IMR-90 (cell line): Measurements from ENCODE around the gene CAMTA1. TPM values are rescaled to one million over a fixed set of nuclear protein-coding genes. Genes with fewer than 3 reads are reported as not detected.

Experiments
- ATAC-seq: fragments of 200-7000 bp; cut with Tn5 transposase; 2 replicates; pipeline ENCODE4 v1.9.1; 2020; ENCODE audit warnings: low read depth, mild to moderate bottlenecking, moderate library complexity
- BruUV-seq: library from RNA; stranded (reverse); fragments of 400-500 nt; replicated peaks from 2 replicates; lab custom pipeline; 2021; lab: Mats Ljungman, UMichigan
- CTCF ChIA-PET: fragments of 300-600 bp; formaldehyde crosslinking; extraction: SDS; loops from one replicate; lab custom pipeline; 2021; ENCODE audit warnings: antibody characterized with exemption; lab: Yijun Ruan, JAX
- POLR2A ChIA-PET: fragments of 300-600 bp; sonication (Branson Sonifier 250); formaldehyde crosslinking; loops from one replicate; lab custom pipeline; 2022; ENCODE audit warnings: antibody characterized with exemption; ENCODE audit not compliant: unreplicated experiment; lab: Charles Lee
- DNase-seq: peaks from one replicate; pipeline ENCODE4 v3.0.0; 2013
- H2AFZ ChIP-seq: replicated peaks from 2 replicates; pipeline ENCODE3; 2013; ENCODE audit warnings: low read length, mild to moderate bottlenecking; ENCODE audit not compliant: poor library complexity
- H2AK5ac ChIP-seq: 2 replicates; pipeline ENCODE4 v1.6.1; 2013; ENCODE audit warnings: low read depth, low read length, inconsistent platforms
- H2AK9ac ChIP-seq: replicated peaks from 2 replicates; pipeline ENCODE3; 2013; ENCODE audit warnings: mild to moderate bottlenecking, low read depth, low read length, moderate library complexity; ENCODE audit not compliant: poor library complexity
- H2BK120ac ChIP-seq: 2 replicates; pipeline ENCODE4 v1.6.1; 2013; ENCODE audit warnings: low read depth, low read length, inconsistent platforms
- H2BK15ac ChIP-seq: 3 replicates; pipeline ENCODE4 v1.6.1; 2013; ENCODE audit warnings: low read depth, low read length, inconsistent platforms
- H2BK20ac ChIP-seq: 2 replicates; pipeline ENCODE4 v1.6.1; 2013; ENCODE audit warnings: low read depth, mild to moderate bottlenecking, inconsistent platforms, low read length, moderate library complexity
- H2BK5ac ChIP-seq: 2 replicates; pipeline ENCODE4 v1.6.1; 2013; ENCODE audit warnings: mild to moderate bottlenecking, low read depth, low read length, inconsistent platforms; ENCODE audit not compliant: poor library complexity, severe bottlenecking
- H3K14ac ChIP-seq: replicated peaks from 2 replicates; pipeline ENCODE4 v1.6.1; 2013; ENCODE audit warnings: low read depth, low read length, inconsistent platforms
- H3K18ac ChIP-seq: 2 replicates; pipeline ENCODE4 v1.6.1; 2013; ENCODE audit warnings: low read depth, low read length, control low read depth
- H3K23ac ChIP-seq: 2 replicates; pipeline ENCODE4 v1.6.1; 2013; ENCODE audit warnings: low read depth, low read length, inconsistent platforms
- H3K27ac ChIP-seq: 2 replicates; pipeline ENCODE4 v1.5.1; 2013; ENCODE audit warnings: mild to moderate bottlenecking, control low read depth, low read length; ENCODE audit not compliant: insufficient read depth
- H3K27me3 ChIP-seq: 2 replicates; pipeline ENCODE4 v1.6.1; 2013; ENCODE audit warnings: low read length; ENCODE audit not compliant: control insufficient read depth, insufficient read depth
- H3K36me3 ChIP-seq: 2 replicates; pipeline ENCODE4 v1.6.1; 2013; ENCODE audit warnings: low read length, mixed read lengths; ENCODE audit not compliant: control insufficient read depth, insufficient read depth
- H3K4ac ChIP-seq: 2 replicates; pipeline ENCODE4 v1.6.1; 2013; ENCODE audit warnings: low read depth, low read length, inconsistent platforms
- H3K4me1 ChIP-seq: 2 replicates; pipeline ENCODE4 v1.6.1; 2013; ENCODE audit warnings: low read length, mixed read lengths; ENCODE audit not compliant: control insufficient read depth, insufficient read depth
- H3K4me2 ChIP-seq: 2 replicates; pipeline ENCODE4 v1.6.1; 2013; ENCODE audit warnings: low read depth, mild to moderate bottlenecking, control low read depth, low read length, moderate library complexity
- H3K4me3 ChIP-seq: 2 replicates; pipeline ENCODE4 v1.5.1; 2013; ENCODE audit warnings: low read depth, mild to moderate bottlenecking, control low read depth, low read length, moderate library complexity; ENCODE audit not compliant: insufficient read depth
- H3K56ac ChIP-seq: 2 replicates; pipeline ENCODE4 v1.6.1; 2013; ENCODE audit warnings: low read length, inconsistent platforms; ENCODE audit not compliant: insufficient read depth; ENCODE audit errors: extremely low read depth
- H3K79me1 ChIP-seq, 2 experiments: 2 replicates each; pipeline ENCODE4 v1.6.1; 2013; ENCODE audit warnings: low read length in 2 of 2, inconsistent platforms in 1 of 2, low read depth in 1 of 2
- H3K9ac ChIP-seq: 2 replicates; pipeline ENCODE4 v1.6.1; 2013; ENCODE audit warnings: low read depth, low read length, control low read depth
- H3K9me1 ChIP-seq: 2 replicates; pipeline ENCODE4 v1.6.1; 2013; ENCODE audit warnings: low read length, inconsistent platforms; ENCODE audit not compliant: insufficient read depth
- H3K9me3 ChIP-seq: 2 replicates; pipeline ENCODE4 v1.6.1; 2013; ENCODE audit warnings: low read length; ENCODE audit not compliant: control insufficient read depth, insufficient read depth
- H4K20me1 ChIP-seq: 2 replicates; pipeline ENCODE4 v1.6.1; 2013; ENCODE audit warnings: low read length, inconsistent platforms; ENCODE audit not compliant: insufficient read depth
- H4K5ac ChIP-seq: 2 replicates; pipeline ENCODE4 v1.6.1; 2013; ENCODE audit warnings: mild to moderate bottlenecking, low read depth, low read length, control low read depth
- H4K8ac ChIP-seq, 2 experiments: 2 replicates each; pipeline ENCODE4 v1.6.1; 2013; ENCODE audit warnings: low read depth in 2 of 2, low read length in 2 of 2, control low read depth in 1 of 2, inconsistent platforms in 1 of 2
- H4K91ac ChIP-seq: 2 replicates; pipeline ENCODE4 v1.6.1; 2013; ENCODE audit warnings: low read depth, low read length, inconsistent platforms; ENCODE audit not compliant: insufficient read depth
- BHLHE40 ChIP-seq: fragments of 150-350 bp; IDR thresholded peaks from 2 replicates; pipeline ENCODE4 v1.6.1; 2016; ENCODE audit warnings: mild to moderate bottlenecking, low read depth, low read length
- CEBPB ChIP-seq: IDR thresholded peaks from 2 replicates; pipeline ENCODE4 v1.6.1; 2012; ENCODE audit warnings: low read depth, low read length, improper control_type of control experiment
- CHD1 ChIP-seq: IDR thresholded peaks from 2 replicates; pipeline ENCODE4 v1.6.1; 2012; ENCODE audit warnings: low read depth, low read length, improper control_type of control experiment
- FOS ChIP-seq: fragments of 150-350 bp; IDR thresholded peaks from 2 replicates; pipeline ENCODE4 v1.6.1; 2016; ENCODE audit warnings: low read depth, low read length
- MAFK ChIP-seq: IDR thresholded peaks from 2 replicates; pipeline ENCODE4 v1.6.1; 2012; ENCODE audit warnings: low read depth, low read length, improper control_type of control experiment
- MAZ ChIP-seq: IDR thresholded peaks from 2 replicates; pipeline ENCODE4 v1.6.1; 2012; ENCODE audit warnings: low read depth, mild to moderate bottlenecking, low read length, improper control_type of control experiment, moderate library complexity, borderline replicate concordance
- MXI1 ChIP-seq: IDR thresholded peaks from 2 replicates; pipeline ENCODE4 v1.6.1; 2012; ENCODE audit warnings: low read depth, mild to moderate bottlenecking, low read length, moderate library complexity, borderline replicate concordance
- NFE2L2 ChIP-seq: fragments of 150-350 bp; IDR thresholded peaks from 2 replicates; pipeline ENCODE4 v1.6.1; 2016; ENCODE audit warnings: low read depth, mild to moderate bottlenecking, low read length
- POLR2A ChIP-seq: IDR thresholded peaks from 2 replicates; pipeline ENCODE4 v1.6.1; 2012; ENCODE audit warnings: mild to moderate bottlenecking, low read depth, low read length
- RAD21 ChIP-seq: IDR thresholded peaks from 2 replicates; pipeline ENCODE4 v1.6.1; 2012; ENCODE audit warnings: low read length, improper control_type of control experiment
- RCOR1 ChIP-seq: IDR thresholded peaks from 2 replicates; pipeline ENCODE4 v1.6.1; 2012; ENCODE audit warnings: mild to moderate bottlenecking, low read length, improper control_type of control experiment; ENCODE audit not compliant: insufficient replicate concordance
- RFX5 ChIP-seq: IDR thresholded peaks from 2 replicates; pipeline ENCODE4 v1.8.0; 2012; ENCODE audit warnings: low read depth, mild to moderate bottlenecking, low read length, moderate library complexity
- SMC3 ChIP-seq: fragments of 150-350 bp; IDR thresholded peaks from 2 replicates; pipeline ENCODE4 v1.6.1; 2016; ENCODE audit warnings: low read depth, mild to moderate bottlenecking, antibody characterized with exemption, low read length, moderate library complexity
- WGBS, 2 experiments: methylation state at CpG; one replicate each; pipeline versions ENCODE4 v1.1.5 to v1.1.7; 2013; ENCODE audit warnings: missing lambda C conversion rate in 2 of 2; ENCODE audit not compliant: insufficient read length in 1 of 2; ENCODE audit errors: extremely low coverage in 2 of 2; 5-methylcytosine and 5-hydroxymethylcytosine counted together
- dilution Hi-C: fragments of 300-500 bp; cut with HindIII; formaldehyde crosslinking; loops from one replicate; pipeline ENCODE4 v1.14.3; 2018; ENCODE audit warnings: low sequenced_read_pairs; ENCODE audit not compliant: unreplicated experiment
- in situ Hi-C: fragments of 300-500 bp; cut with MboI; formaldehyde crosslinking; loops from 3 replicates; pipeline ENCODE4 v1.14.3; 2019; ENCODE audit warnings: low sequenced_read_pairs, inconsistent platforms, mixed read lengths
- intact Hi-C: fragments of 100-400 bp; cut with micrococcal nuclease; formaldehyde crosslinking; loops from 2 replicates; pipeline ENCODE4 v1.10.0; 2022
- polyA plus RNA-seq, 3 experiments: library from polyadenylated mRNA; depleted of rRNA; stranded (reverse); fragments of >200 nt; gene quantifications; 2 replicates each; pipeline ENCODE4 v1.2.3, GENCODE V29; 2012; ENCODE audit warnings: low replicate concordance in 1 of 3
- total RNA-seq: library from RNA; depleted of rRNA; stranded (reverse); fragments of >200 nt; gene quantifications from 2 replicates; pipeline ENCODE4 v1.2.3, GENCODE V29; 2012
- TF ChIP-seq, protein P1 (sequence below): fragments of 150-350 bp; IDR thresholded peaks from 2 replicates; pipeline ENCODE4 v1.6.1; 2017; ENCODE audit warnings: mild to moderate bottlenecking, antibody characterized with exemption, low read length, low read depth
- TF ChIP-seq, protein P2 (sequence below): fragments of 150-350 bp; IDR thresholded peaks from 2 replicates; pipeline ENCODE4 v1.6.1; 2016; ENCODE audit warnings: low read depth, mild to moderate bottlenecking, low read length, moderate library complexity, borderline replicate concordance
- TF ChIP-seq, protein P3 (sequence below): conservative IDR thresholded peaks from 2 replicates; pipeline ENCODE4 v1.5.1; 2012; ENCODE audit warnings: mild to moderate bottlenecking, low read depth, low read length, improper control_type of control experiment

Gene CAMTA1
- total and polyA plus RNA-seq, 2 of the 4 experiments (the other 2 are of a cell fraction), result 35.5 to 74.3 TPM

DNA sequence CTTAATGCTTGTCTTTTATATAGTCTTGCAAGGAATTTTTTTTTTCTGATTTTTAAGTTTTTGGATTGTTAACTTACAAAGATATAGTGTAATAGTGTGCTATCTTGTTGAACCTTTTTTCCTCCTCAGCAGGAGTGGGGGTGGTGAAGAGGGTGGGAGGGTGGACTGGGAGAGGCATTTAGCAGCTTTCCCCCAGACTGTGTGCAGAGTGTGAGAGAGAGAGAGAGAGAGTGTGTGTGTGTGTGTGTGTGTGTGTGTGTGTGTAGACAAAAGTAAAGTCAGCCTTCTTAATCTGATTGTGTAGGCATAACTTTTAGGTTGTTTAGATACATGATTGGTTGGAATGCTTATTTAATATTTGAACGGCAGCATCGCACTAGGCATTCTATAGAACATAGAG, 4.9 kb downstream of the CAMTA1 start:
- H4K5ac ChIP-seq, result no peak overlapping the region
- in situ Hi-C loops, result loop anchor here (10.0 kb wide), 2 partner anchors 285 to 435 kb away; no protein-coding TSS in a partner anchor
- H3K56ac ChIP-seq, result no peak overlapping the region
- no peak overlapping the region for H3K14ac ChIP-seq
- CTCF ChIA-PET, result no interaction called here
- H3K4me2 ChIP-seq, result no peak overlapping the region; the same call in 1 of the 2 replicates
- H3K9ac ChIP-seq, result no peak overlapping the region
- H4K20me1 ChIP-seq, result peaks cover 35% of the 10 kb centered on the region; the same call in 1 of the 2 replicates
- no peak overlapping the region for H2BK5ac ChIP-seq
- no peaks in the 10 kb centered on the region for H3K9me3 ChIP-seq
- H2BK120ac ChIP-seq, result no peak overlapping the region
- H3K36me3 ChIP-seq, result no peaks in the 10 kb centered on the region; the same call in 1 of the 2 replicates
- H3K23ac ChIP-seq, result no peak overlapping the region
- no peak overlapping the region for H3K27ac ChIP-seq
- no peak overlapping the region for H2AK9ac ChIP-seq
- no TSS peak for BruUV-seq
- no peak overlapping the region for H4K91ac ChIP-seq
- H3K9me1 ChIP-seq, result peaks cover 11% of the 10 kb centered on the region
- H3K4ac ChIP-seq, result no peak overlapping the region
- no peak overlapping the region for H2BK15ac ChIP-seq
- no peaks in the 10 kb centered on the region for H3K27me3 ChIP-seq
- no peak for TF ChIP-seq RCOR1
- TF ChIP-seq, protein P1, sequence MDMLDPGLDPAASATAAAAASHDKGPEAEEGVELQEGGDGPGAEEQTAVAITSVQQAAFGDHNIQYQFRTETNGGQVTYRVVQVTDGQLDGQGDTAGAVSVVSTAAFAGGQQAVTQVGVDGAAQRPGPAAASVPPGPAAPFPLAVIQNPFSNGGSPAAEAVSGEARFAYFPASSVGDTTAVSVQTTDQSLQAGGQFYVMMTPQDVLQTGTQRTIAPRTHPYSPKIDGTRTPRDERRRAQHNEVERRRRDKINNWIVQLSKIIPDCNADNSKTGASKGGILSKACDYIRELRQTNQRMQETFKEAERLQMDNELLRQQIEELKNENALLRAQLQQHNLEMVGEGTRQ, result no peak
- no peak for TF ChIP-seq POLR2A
- no peak for TF ChIP-seq SMC3
- no peak for TF ChIP-seq MAZ
- no peak for TF ChIP-seq RAD21
- no peak for TF ChIP-seq NFE2L2
- TF ChIP-seq, protein P2, sequence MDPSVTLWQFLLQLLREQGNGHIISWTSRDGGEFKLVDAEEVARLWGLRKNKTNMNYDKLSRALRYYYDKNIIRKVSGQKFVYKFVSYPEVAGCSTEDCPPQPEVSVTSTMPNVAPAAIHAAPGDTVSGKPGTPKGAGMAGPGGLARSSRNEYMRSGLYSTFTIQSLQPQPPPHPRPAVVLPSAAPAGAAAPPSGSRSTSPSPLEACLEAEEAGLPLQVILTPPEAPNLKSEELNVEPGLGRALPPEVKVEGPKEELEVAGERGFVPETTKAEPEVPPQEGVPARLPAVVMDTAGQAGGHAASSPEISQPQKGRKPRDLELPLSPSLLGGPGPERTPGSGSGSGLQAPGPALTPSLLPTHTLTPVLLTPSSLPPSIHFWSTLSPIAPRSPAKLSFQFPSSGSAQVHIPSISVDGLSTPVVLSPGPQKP, result no peak
- no peak for TF ChIP-seq RFX5
- TF ChIP-seq BHLHE40, result no peak
- no peak for TF ChIP-seq CEBPB
- no peak for TF ChIP-seq MXI1
- TF ChIP-seq FOS, result no peak
- TF ChIP-seq, protein P3, sequence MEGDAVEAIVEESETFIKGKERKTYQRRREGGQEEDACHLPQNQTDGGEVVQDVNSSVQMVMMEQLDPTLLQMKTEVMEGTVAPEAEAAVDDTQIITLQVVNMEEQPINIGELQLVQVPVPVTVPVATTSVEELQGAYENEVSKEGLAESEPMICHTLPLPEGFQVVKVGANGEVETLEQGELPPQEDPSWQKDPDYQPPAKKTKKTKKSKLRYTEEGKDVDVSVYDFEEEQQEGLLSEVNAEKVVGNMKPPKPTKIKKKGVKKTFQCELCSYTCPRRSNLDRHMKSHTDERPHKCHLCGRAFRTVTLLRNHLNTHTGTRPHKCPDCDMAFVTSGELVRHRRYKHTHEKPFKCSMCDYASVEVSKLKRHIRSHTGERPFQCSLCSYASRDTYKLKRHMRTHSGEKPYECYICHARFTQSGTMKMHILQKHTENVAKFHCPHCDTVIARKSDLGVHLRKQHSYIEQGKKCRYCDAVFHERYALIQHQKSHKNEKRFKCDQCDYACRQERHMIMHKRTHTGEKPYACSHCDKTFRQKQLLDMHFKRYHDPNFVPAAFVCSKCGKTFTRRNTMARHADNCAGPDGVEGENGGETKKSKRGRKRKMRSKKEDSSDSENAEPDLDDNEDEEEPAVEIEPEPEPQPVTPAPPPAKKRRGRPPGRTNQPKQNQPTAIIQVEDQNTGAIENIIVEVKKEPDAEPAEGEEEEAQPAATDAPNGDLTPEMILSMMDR, result no peak
- no peak for TF ChIP-seq MAFK
- TF ChIP-seq CHD1, result no peak
- no peak overlapping the region for H4K8ac ChIP-seq
- peaks cover 30 to 50% of the 10 kb centered on the region in 2 experiments for H3K79me1 ChIP-seq
- H3K4me1 ChIP-seq, result peaks cover 7% of the 10 kb centered on the region
- no peak overlapping the region for H3K4me3 ChIP-seq
- no peak for ATAC-seq
- POLR2A ChIA-PET, result no interaction called here
- no CpG with 5 or more reads among the region's 2 CpGs for WGBS, 2 experiments
- DNase-seq, result no peak
- H2BK20ac ChIP-seq, result no peak overlapping the region
- dilution Hi-C loops, result no loop called here
- H3K18ac ChIP-seq, result no peak overlapping the region
- no peak overlapping the region for H2AK5ac ChIP-seq
- no peak overlapping the region for H2AFZ ChIP-seq
- intact Hi-C loops, result loop anchor here (10.0 kb wide), 1 partner anchor 685 kb away; no protein-coding TSS in a partner anchor
